Activated naive CD4-positive, alpha-beta T cell treated with anti-CD3 and anti-CD28 coated beads for 36 hours (primary cell): ENCODE data around the gene M1AP. TPM values are rescaled to one million over a fixed set of nuclear protein-coding genes. Genes with fewer than 3 reads are reported as not detected.

Source experiments
- CTCF ChIA-PET: fragments of 350-600 bp; sonication (Branson Sonifier 250); formaldehyde crosslinking; loops from one replicate; lab custom pipeline; 2021; ENCODE audit warnings: antibody characterized with exemption; lab: Charles Lee
- DNase-seq: peaks from one replicate; pipeline ENCODE4 v3.0.0-alpha.2; 2020
- H3K27ac Mint-ChIP-seq: one replicate; pipeline ENCODE4 v1.8.0; 2021; ENCODE audit warnings: mild to moderate bottlenecking, mixed read lengths
- H3K27me3 Mint-ChIP-seq: one replicate; pipeline ENCODE4 v1.8.0; 2021; ENCODE audit warnings: low read depth, mixed read lengths
- H3K36me3 Mint-ChIP-seq: one replicate; pipeline ENCODE4 v1.8.0; 2021; ENCODE audit warnings: low read depth, mixed read lengths
- H3K4me1 Mint-ChIP-seq: one replicate; pipeline ENCODE4 v1.8.0; 2021; ENCODE audit warnings: low read depth, mixed read lengths
- H3K4me3 Mint-ChIP-seq: one replicate; pipeline ENCODE4 v1.8.0; 2021; ENCODE audit warnings: mild to moderate bottlenecking, moderate library complexity, mixed read lengths
- H3K9me3 Mint-ChIP-seq: one replicate; pipeline ENCODE4 v1.8.0; 2021; ENCODE audit warnings: mixed read lengths
- intact Hi-C: fragments of 100-400 bp; cut with micrococcal nuclease; formaldehyde crosslinking; loops from one replicate; pipeline ENCODE4 v1.15.1; 2023
- total RNA-seq, 2 experiments: library from RNA; stranded (reverse); gene quantifications; one replicate each; pipeline ENCODE4 v1.2.3, GENCODE V29; 2021

The M1AP gene
- total RNA-seq, 2 experiments from 2014 or later = 0.10 TPM; not detected in 1

DNA sequence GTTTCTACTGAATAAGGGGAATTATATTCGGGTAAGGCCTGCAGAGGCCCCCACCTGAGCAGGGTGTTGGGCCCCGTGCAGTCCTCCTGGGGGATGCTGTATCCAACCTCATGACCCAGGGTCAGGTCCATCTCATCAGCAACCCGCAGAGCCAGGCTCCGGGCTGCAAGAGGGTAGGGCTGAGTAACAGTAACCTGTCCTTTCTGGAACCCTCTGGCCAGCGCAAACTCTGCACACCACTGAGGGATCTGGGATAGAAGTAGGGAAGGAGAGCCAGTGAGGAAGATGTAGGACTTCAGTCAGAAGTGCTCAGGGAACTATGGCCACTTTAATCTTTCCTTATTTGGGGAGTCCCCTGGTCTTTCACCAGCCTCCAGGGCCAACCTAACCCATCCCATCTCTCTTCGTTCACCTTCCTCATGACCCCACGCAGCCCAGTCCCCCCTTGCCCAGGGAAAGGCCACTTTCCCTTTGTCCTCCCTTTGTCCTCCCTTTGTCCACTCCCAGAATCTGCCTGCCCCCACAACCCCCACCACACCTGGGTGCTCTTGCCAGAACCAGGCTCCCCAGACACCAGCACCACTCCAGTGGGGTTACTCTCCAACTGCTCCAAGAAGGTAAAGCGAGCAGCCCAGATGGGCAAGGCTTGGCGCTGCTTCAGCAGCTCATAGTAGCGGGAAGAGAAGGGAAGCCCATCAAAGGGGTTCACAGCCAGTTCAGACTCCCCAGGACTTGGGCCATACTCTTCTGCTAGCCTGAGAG, 123.0 kb downstream of the M1AP start:
- Mint-ChIP-seq H3K4me1 (peaks cover 24% of the 10 kb centered on the region), H3K36me3 (peaks cover 34% of the 10 kb centered on the region), H3K4me3 (no peak overlapping the region), H3K9me3 (no peaks in the 10 kb centered on the region), H3K27me3 (peaks cover 3% of the 10 kb centered on the region), H3K27ac (no peak overlapping the region)
- CTCF ChIA-PET = no interaction called here
- intact Hi-C loops = no loop called here
- no peak for DNase-seq

DNA sequence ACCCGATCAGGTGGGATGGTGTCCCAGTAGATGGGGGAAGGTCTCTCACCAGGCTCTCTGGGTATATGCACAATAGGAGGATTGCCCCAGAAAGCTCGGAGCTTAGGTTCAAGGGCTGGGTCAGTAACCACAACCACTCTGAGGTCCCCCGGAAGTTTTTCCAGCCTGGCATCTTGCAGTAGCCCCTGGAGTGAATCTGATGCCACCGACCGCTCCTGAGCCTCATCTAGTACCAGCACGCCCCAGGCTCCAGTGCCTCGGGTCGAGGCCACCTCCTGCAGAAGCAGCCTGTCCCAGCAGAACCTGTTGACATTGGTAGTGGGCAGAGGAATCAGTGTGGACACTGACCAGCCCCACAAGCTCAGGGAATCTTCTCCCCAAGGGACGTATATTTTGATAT, 124.1 kb downstream of the M1AP start:
- Mint-ChIP-seq H3K36me3 (peaks cover 31% of the 10 kb centered on the region), H3K27me3 (peaks cover 11% of the 10 kb centered on the region), H3K27ac (no peak overlapping the region), H3K9me3 (no peaks in the 10 kb centered on the region), H3K4me1 (peaks cover 23% of the 10 kb centered on the region), H3K4me3 (no peak overlapping the region)
- CTCF ChIA-PET = no interaction called here
- intact Hi-C loops = no loop called here
- DNase-seq = no peak

DNA sequence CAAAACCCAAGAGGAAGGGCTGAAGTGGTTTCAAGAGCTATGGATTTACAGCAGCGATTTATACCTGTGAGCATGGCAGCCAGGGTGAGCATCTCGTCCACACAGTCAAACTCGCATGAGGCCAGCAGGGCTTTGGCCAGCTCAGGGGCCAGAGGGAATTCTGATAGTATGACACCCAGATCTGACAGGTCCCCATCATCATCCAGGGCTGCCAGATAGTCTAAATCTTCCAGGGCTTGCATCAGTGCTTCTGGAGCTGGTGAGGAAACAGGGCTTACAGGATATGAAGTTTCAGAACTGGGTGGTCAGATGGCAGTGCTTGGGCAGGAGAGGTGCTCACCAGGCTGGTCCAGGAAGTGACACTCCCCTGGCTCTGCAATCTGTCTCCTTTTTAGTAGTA, 125.6 kb downstream of the M1AP start:
- peaks cover 22% of the 10 kb centered on the region for H3K27me3 Mint-ChIP-seq
- CTCF ChIA-PET = interaction anchor here (0.9 to 1.4 kb wide), 2 partner anchors 9 to 39 kb away, joined by 3 to 4 read pairs; partner anchors contain the start of gene TTC31

DNA sequence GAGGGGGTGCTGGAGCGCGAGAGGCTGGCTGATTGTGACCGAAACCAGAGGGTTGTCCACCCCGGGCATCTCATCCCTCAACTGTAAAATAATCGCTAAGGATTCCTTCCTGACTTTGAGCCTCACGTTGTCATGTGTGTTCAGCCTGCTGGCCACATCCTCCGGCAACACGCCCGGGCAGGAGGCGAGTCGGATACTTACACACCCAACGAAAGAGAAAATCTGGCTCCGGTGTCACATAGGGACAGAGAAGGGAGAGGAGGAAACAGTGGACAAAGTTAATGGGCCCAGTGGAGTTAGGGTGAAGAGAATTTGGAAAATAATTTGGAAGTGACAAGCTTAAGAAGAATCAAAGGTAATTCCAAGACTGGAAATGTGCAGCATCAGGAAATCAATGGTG, 131.5 kb downstream of the M1AP start:
- Mint-ChIP-seq H3K4me1 (peaks cover 17% of the 10 kb centered on the region), H3K36me3 (peaks cover 1% of the 10 kb centered on the region), H3K4me3 (peak overlapping the region; percentile 51), H3K27ac (no peak overlapping the region), H3K27me3 (peaks cover 65% of the 10 kb centered on the region), H3K9me3 (no peaks in the 10 kb centered on the region)
- DNase-seq = no peak
- CTCF ChIA-PET = interaction anchor here (0.6 kb wide), 1 partner anchor 55 kb away, joined by 3 read pairs; no protein-coding TSS in a partner anchor
- intact Hi-C loops = loop anchor here (1.0 kb wide), 3 partner anchors 9 to 18 kb away; partner anchors contain the start of genes AUP1, HTRA2 and PCGF1

More for the DNA sequence above, 125.6 kb downstream of the M1AP start:
- Mint-ChIP-seq H3K27ac (no peak overlapping the region), H3K4me3 (no peak overlapping the region), H3K9me3 (no peaks in the 10 kb centered on the region), H3K4me1 (peaks cover 9% of the 10 kb centered on the region), H3K36me3 (peaks cover 17% of the 10 kb centered on the region)
- intact Hi-C loops = no loop called here
- no peak for DNase-seq

DNA sequence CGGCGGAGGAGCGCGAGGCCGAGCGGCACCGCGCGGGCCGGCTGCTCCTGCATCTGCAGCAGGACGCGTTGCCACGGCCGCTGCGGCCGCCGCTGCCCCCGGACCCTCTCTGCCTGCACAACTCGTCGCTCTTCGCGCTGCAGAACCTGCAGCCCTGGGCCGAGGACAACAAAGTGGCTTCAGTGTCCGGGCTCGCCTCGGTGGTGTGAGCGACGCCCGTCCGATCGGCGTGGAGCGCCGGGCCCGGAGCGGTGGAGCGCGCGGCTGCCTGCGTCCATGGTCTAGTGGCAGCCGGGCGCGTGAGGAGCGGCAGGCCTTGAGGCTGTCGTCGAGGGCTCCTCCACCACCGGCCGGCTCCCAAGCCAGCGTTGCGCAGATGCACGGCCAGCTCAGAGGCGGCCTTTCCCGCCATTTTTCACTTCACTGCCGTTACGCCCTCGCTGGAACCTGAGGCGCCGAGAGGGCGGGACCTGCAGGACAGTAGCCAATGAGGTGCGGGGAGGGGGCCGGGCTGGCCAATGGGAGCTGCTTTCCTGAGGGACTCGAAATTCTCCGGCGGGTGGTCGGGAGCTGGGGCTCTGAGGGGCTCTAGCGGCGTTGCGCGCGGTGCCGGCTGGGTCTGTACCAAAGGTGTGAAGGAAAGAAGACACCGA, 132.0 kb downstream of the M1AP start:
- Mint-ChIP-seq H3K27ac (no peak overlapping the region), H3K9me3 (no peaks in the 10 kb centered on the region), H3K4me1 (peaks cover 17% of the 10 kb centered on the region), H3K4me3 (peak overlapping the region; percentile 51), H3K27me3 (peaks cover 70% of the 10 kb centered on the region), H3K36me3 (peaks cover 1% of the 10 kb centered on the region)
- CTCF ChIA-PET = interaction anchor here (0.6 to 1.3 kb wide), 2 partner anchors 34 to 56 kb away, joined by 3 read pairs; no protein-coding TSS in a partner anchor
- DNase-seq = peak; percentile 79
- intact Hi-C loops = loop anchor here (1.0 kb wide), 3 partner anchors 9 to 18 kb away; partner anchors contain the start of genes AUP1, HTRA2 and PCGF1

DNA sequence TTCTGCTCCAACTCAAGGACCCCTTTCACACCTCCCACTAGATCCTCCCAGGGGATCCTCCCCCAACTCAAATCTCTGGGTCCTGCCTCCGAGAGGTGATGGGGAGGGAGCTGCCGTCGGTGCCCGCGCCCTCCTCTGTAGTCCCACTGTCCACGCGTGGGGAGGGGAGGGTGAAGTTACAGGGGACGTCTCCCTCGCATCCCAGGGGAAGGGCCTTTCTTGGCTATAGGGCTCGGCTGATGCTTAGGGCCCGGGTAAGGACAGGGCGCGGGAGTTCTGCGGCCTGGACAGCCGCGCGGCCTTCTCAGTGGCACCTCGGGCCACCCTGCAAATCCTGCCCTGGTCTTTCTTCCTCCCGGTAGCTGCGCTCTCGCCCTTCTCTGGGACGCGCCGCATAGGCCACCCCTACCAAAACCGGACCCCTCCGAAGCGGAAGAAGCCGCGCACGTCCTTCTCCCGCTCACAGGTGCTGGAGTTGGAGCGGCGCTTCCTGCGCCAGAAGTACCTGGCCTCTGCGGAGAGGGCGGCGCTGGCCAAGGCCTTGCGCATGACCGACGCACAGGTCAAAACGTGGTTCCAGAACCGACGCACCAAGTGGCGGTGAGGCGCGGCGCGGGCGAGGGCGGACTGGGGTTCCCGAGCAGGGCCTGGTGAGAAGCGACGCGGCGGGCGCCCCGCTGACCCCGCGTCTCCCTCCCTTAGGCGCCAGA, 132.7 kb downstream of the M1AP start:
- DNase-seq = no peak
- H3K9me3 Mint-ChIP-seq = no peaks in the 10 kb centered on the region
- peak overlapping the region; percentile 56 for H3K4me3 Mint-ChIP-seq
- intact Hi-C loops = no loop called here
- CTCF ChIA-PET = interaction anchor here (1.1 to 1.3 kb wide), 3 partner anchors 14 to 72 kb away, joined by 3 read pairs; no protein-coding TSS in a partner anchor
- no peak overlapping the region for H3K27ac Mint-ChIP-seq
- H3K36me3 Mint-ChIP-seq = peaks cover 1% of the 10 kb centered on the region
- peaks cover 71% of the 10 kb centered on the region for H3K27me3 Mint-ChIP-seq
- peaks cover 17% of the 10 kb centered on the region for H3K4me1 Mint-ChIP-seq

DNA sequence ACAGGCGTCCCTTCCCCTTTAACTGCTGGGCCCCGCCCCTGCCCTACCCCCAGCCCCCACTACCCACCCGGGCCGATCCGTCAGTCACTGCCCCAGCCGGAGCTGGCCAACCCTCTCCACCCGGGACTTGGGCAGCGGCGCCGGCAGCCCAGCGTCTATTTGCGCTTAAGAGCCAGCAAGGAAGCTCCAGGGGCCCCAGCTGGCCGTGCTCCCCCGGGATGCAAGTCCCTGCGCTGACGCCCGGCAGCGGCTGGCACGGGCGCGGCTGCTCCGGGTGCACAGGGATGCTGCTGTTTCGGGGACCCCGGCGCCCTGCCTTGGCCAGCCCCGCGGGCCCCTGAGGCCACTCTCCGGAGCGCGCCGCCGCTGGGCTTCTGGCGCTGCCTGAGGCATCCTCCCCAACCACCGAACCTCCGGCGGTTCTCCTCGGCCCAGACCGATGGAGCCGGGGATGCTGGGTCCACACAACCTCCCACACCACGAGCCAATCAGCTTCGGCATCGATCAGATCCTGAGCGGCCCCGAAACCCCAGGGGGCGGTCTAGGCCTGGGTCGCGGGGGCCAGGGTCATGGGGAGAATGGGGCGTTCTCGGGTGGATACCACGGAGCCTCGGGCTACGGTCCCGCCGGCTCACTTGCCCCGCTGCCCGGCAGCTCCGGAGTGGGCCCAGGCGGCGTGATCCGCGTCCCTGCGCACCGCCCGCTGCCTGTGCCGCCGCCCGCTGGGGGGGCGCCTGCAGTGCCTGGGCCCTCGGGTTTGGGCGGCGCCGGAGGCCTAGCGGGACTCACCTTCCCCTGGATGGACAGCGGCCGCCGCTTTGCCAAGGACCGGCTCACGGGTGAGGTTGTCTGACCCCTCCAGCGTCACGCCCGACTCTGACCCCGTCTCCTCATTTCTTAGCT, 133.5 kb downstream of the M1AP start, which contains the start of gene TLX2:
TLX2 (plus strand) TSS at position 83 of the 903 bp plus-strand sequence; CDS start at position 440, 357 bp downstream.
- no peak for DNase-seq
- H3K9me3 Mint-ChIP-seq = no peaks in the 10 kb centered on the region
- peak within 1 kb of the TSS; percentile 56 for H3K4me3 Mint-ChIP-seq
- H3K4me1 Mint-ChIP-seq = peaks cover 17% of the 10 kb centered on the region
- no peak within 1 kb of the TSS for H3K27ac Mint-ChIP-seq
- intact Hi-C loops = no loop called here
- CTCF ChIA-PET = interaction anchor here (1.1 to 1.3 kb wide), 3 partner anchors 14 to 72 kb away, joined by 3 read pairs; no protein-coding TSS in a partner anchor
- peaks cover 1% of the 10 kb centered on the region for H3K36me3 Mint-ChIP-seq
- peaks cover 67% of the 10 kb centered on the region for H3K27me3 Mint-ChIP-seq

DNA sequence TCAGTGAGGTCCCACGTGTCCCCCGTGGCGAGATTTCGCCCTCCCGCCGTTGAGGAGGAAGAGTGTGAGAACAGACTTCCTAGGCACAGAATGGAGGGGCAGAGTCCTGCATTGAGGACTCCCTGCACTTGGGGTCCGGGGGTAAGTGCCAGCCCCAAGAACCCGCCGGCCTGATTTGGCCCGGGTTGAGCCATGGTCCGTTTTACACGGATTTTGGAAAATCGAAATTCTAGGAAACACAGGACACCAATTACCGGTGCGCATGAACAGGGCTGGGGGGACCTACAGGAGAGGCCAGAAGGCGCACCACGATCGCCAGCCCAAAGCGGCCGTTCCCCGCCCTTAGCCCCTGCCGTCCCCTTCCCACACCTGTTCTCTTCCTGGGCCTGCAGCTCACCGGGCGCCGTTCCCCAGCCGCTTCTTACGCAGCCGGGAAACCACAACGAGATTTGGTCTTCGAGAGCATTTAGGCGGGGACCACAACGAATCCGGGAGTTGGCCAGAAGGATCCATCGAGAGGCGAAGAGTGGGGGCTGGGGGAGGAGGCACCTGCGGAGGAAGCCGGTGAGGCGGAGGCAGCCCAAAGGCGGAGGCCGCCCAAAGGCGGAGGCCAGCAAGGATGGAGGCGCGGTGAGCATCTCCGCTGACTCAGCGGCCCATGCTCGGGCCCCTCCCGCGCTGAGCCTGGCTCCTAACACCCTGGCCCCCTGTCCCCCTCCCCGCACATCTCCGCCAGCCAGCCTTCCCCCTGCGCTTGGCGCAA, 134.3 kb downstream of the M1AP start:
- Mint-ChIP-seq H3K27ac (no peak overlapping the region), H3K36me3 (peaks cover 1% of the 10 kb centered on the region), H3K9me3 (no peaks in the 10 kb centered on the region), H3K4me3 (peak overlapping the region; percentile 32), H3K4me1 (peaks cover 18% of the 10 kb centered on the region), H3K27me3 (peaks cover 61% of the 10 kb centered on the region)
- peak; percentile 51 for DNase-seq
- CTCF ChIA-PET = no interaction called here
- intact Hi-C loops = no loop called here

DNA sequence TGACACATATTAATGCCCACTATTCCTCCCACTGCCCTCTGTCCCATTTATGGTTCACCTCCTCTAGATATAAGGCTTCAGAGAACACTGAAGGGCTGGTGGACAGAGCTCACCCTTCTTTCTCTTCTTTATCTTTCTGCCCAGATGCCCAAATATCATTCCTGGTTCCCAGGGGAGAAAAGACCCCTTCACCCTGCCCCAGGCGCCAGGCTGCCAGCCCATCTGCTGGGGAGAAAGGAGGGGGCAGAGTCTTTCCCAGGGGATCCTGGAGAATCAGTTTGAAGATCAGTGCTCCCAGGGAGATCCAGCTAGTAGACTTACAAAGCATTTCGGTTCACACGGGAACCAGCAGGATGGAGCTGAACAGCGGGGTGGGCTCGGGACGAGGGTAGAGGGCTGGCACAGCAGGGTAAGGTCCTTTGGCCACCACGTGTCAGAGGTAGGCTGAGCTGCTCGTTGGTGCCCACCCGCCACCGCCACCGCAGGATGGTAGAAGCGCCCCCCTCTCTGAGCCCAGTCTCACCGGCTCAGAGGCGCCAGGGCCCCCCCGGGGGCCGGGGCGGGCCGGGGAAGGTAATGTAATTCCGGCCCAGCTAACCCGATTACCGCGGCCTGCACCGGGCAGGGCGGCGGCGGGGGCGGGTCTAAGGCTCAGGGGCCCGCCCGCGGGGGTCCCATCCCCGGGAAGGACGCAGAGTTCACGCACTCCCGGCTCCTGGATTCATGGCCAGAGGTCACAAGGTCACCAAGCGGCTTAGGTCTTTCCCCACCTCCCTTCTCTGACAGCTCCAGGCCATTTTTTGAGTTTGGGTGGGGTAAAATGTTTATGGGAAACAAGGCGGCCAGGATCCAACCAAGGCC, 135.2 kb downstream of the M1AP start:
- no peak overlapping the region for H3K27ac Mint-ChIP-seq
- H3K9me3 Mint-ChIP-seq = no peaks in the 10 kb centered on the region
- H3K4me1 Mint-ChIP-seq = peaks cover 25% of the 10 kb centered on the region
- H3K36me3 Mint-ChIP-seq = peaks cover 1% of the 10 kb centered on the region
- DNase-seq = no peak
- CTCF ChIA-PET = no interaction called here
- peaks cover 55% of the 10 kb centered on the region for H3K27me3 Mint-ChIP-seq
- no peak overlapping the region for H3K4me3 Mint-ChIP-seq
- intact Hi-C loops = no loop called here
